Stimulated activated CD8-positive, alpha-beta memory T cell treated with anti-CD3 and anti-CD28 coated beads, Interleukin-7, amount 100 ng/mL, for 1 hour (primary cell): ENCODE results near the gene RIC1.
"Not testable (repeated sequence)": the region's sequence is repeated elsewhere in the genome, so short reads cannot be mapped to it uniquely, and the experiment has no call there.

Experiments
- DNase-seq, 2 donors: peaks; one replicate each; pipeline ENCODE4 v3.0.0-alpha.2; 2020; ENCODE audit warnings: low read depth in 2 of 2

Gene RIC1

GRCh38 chr9:5628530-5629311 is at the start of gene RIC1:
RIC1 (plus strand) TSS chr9:5629107; CDS start chr9:5629310, 203 bp downstream.
- DNase-seq, result peak; percentile 72 to 78

- DNase-seq, result no peak
Measured at GRCh38 chr9:5579881-5580280, 49.0 kb upstream of the RIC1 start.

- DNase-seq, result no peak
Measured at GRCh38 chr9:5580650-5581049, 48.3 kb upstream of the RIC1 start.

GRCh38 chr9:5581706-5582105 is 47.2 kb upstream of the RIC1 start:
- not testable (repeated sequence) for DNase-seq

- no peak for DNase-seq
Measured at GRCh38 chr9:5582835-5583195, 46.1 kb upstream of the RIC1 start.

GRCh38 chr9:5586391-5586802 is 42.5 kb upstream of the RIC1 start:
- DNase-seq, result no peak

- DNase-seq, result no peak
Measured at GRCh38 chr9:5587024-5587423, 41.9 kb upstream of the RIC1 start.

GRCh38 chr9:5592231-5592630 is 36.7 kb upstream of the RIC1 start:
- DNase-seq, result no peak

- no peak for DNase-seq
Measured at GRCh38 chr9:5592904-5593303, 36.0 kb upstream of the RIC1 start.

GRCh38 chr9:5593904-5594303 is 35.0 kb upstream of the RIC1 start:
- no peak for DNase-seq

- no peak for DNase-seq
Measured at GRCh38 chr9:5596173-5596572, 32.7 kb upstream of the RIC1 start.

GRCh38 chr9:5608298-5609225 is 20.3 kb upstream of the RIC1 start:
- no peak for DNase-seq

GRCh38 chr9:5609226-5609596 is 19.7 kb upstream of the RIC1 start:
- DNase-seq, result no peak

- no peak for DNase-seq
Measured at GRCh38 chr9:5610491-5610890, 18.4 kb upstream of the RIC1 start.

GRCh38 chr9:5611321-5612184 is 17.4 kb upstream of the RIC1 start:
- no peak for DNase-seq

GRCh38 chr9:5612185-5612530 is 16.7 kb upstream of the RIC1 start:
- DNase-seq, result no peak

- DNase-seq, result no peak
Measured at GRCh38 chr9:5614192-5614591, 14.7 kb upstream of the RIC1 start.

- DNase-seq, result no peak
Measured at GRCh38 chr9:5614985-5615384, 13.9 kb upstream of the RIC1 start.

GRCh38 chr9:5617749-5618148 is 11.2 kb upstream of the RIC1 start:
- no peak for DNase-seq

- DNase-seq, result no peak
Measured at GRCh38 chr9:5620494-5620893, 8.4 kb upstream of the RIC1 start.

- DNase-seq, result no peak
Measured at GRCh38 chr9:5621327-5621726, 7.6 kb upstream of the RIC1 start.

GRCh38 chr9:5622016-5622415 is 6.9 kb upstream of the RIC1 start:
- DNase-seq, result no peak
